HCT116 (cell line): Measurements from ENCODE around the gene FASLG. TPM values are rescaled to one million over a fixed set of nuclear protein-coding genes. Genes with fewer than 3 reads are reported as not detected.

Source experiments
- ATAC-seq: fragments of 200-7000 bp; cut with Tn5 transposase; 2 replicates; pipeline ENCODE4 v1.9.1; 2020; ENCODE audit warnings: mild to moderate bottlenecking, moderate library complexity
- BruUV-seq: library from RNA; stranded (reverse); fragments of 400-500 nt; replicated peaks from 2 replicates; lab custom pipeline; 2021; lab: Mats Ljungman, UMichigan
- CTCF ChIA-PET: fragments of 300-600 bp; sonication (Branson Sonifier 250); formaldehyde crosslinking; loops from one replicate; lab custom pipeline; 2021; ENCODE audit warnings: antibody characterized with exemption; lab: Charles Lee
- POLR2A ChIA-PET: fragments of 300-600, 350-600 bp; sonication (Branson Sonifier 250); formaldehyde crosslinking; loops from one replicate; lab custom pipeline; 2021; ENCODE audit warnings: antibody characterized with exemption; lab: Charles Lee
- RAD21 ChIA-PET, 2 experiments: fragments of 300-600 bp; sonication (Branson Sonifier 250); formaldehyde crosslinking; loops; one replicate each; lab custom pipeline; 2023; ENCODE audit warnings: low total read pairs in 2 of 2; ENCODE audit not compliant: uncharacterized antibody in 2 of 2, unreplicated experiment in 2 of 2, low non-redundant PET in 1 of 2; lab: Charles Lee
- DNase-seq: peaks from one replicate; pipeline ENCODE4 v3.0.0-alpha.2; 2010; ENCODE audit warnings: low read depth, low spot score
- H2AFZ ChIP-seq: fragments of 200-600 bp; shearing (Covaris generic), sonication (generic); 2 replicates; pipeline ENCODE4 v1.6.1; 2017; ENCODE audit warnings: low read depth, mixed run types, mixed read lengths, antibody characterized with exemption, low read length; ENCODE audit not compliant: poor library complexity, severe bottlenecking
- H3K27ac ChIP-seq: 2 replicates; pipeline ENCODE4 v1.5.1; 2012; ENCODE audit warnings: low read depth, low read length
- H3K27me3 ChIP-seq: fragments of 200-600 bp; sonication (generic); 2 replicates; pipeline ENCODE4 v1.6.1; 2016; ENCODE audit warnings: mixed run types, low read length, mixed read lengths; ENCODE audit not compliant: insufficient read depth
- H3K36me3 ChIP-seq, 2 experiments: fragments of 200-500 bp in 1 of 2; fragments of 200-600 bp in 1 of 2; sonication (Bioruptor generic) in 1 of 2; sonication (generic) in 1 of 2; 2 replicates each; pipeline versions ENCODE4 v1.5.1 to v1.6.1; 2014 to 2016; ENCODE audit warnings: low read length in 2 of 2, inconsistent platforms in 1 of 2, mixed read lengths in 1 of 2, mixed run types in 1 of 2; ENCODE audit not compliant: insufficient read depth in 2 of 2, control insufficient read depth in 1 of 2
- H3K4me1 ChIP-seq, 2 experiments: fragments of 200-600 bp in 1 of 2; sonication (generic) in 1 of 2; 2 replicates each; pipeline versions ENCODE4 v1.5.1 to v1.6.1; 2012 to 2017; ENCODE audit warnings: low read length in 2 of 2, inconsistent platforms in 1 of 2, mild to moderate bottlenecking in 1 of 2, mixed read lengths in 1 of 2, mixed run types in 1 of 2, moderate library complexity in 1 of 2; ENCODE audit not compliant: insufficient read depth in 2 of 2, control insufficient read depth in 1 of 2
- H3K4me2 ChIP-seq: fragments of 200-600 bp; sonication (generic); 2 replicates; pipeline ENCODE4 v1.6.1; 2017; ENCODE audit warnings: mixed run types, low read length, mixed read lengths
- H3K4me3 ChIP-seq, 2 experiments: fragments of 200-600 bp in 1 of 2; sonication (generic) in 1 of 2; replicated peaks in 1 of 2; 2 replicates each; pipeline ENCODE4 v1.5.1; 2011 to 2016; ENCODE audit warnings: low read length in 2 of 2, control low read depth in 1 of 2, low read depth in 1 of 2, mild to moderate bottlenecking in 1 of 2, mixed read lengths in 1 of 2, mixed run types in 1 of 2
- H3K79me2 ChIP-seq: fragments of 200-600 bp; sonication (generic); 2 replicates; pipeline ENCODE4 v1.6.1; 2017; ENCODE audit warnings: mild to moderate bottlenecking, mixed run types, low read length, moderate library complexity, mixed read lengths; ENCODE audit not compliant: insufficient read depth
- H3K9ac ChIP-seq: fragments of 200-600 bp; sonication (generic); 2 replicates; pipeline ENCODE4 v1.6.1; 2016; ENCODE audit warnings: low read length, mixed read lengths
- H3K9me2 ChIP-seq: fragments of 200-600 bp; sonication (generic), shearing (Covaris generic); 2 replicates; pipeline ENCODE4 v1.6.1; 2017; ENCODE audit warnings: mixed run types, mild to moderate bottlenecking, moderate library complexity; ENCODE audit not compliant: insufficient read depth
- H3K9me3 ChIP-seq, 2 experiments: fragments of 200-500 bp in 1 of 2; fragments of 200-600 bp in 1 of 2; sonication (Bioruptor generic) in 1 of 2; sonication (generic) in 1 of 2; 2 replicates each; pipeline ENCODE4 v1.6.1; 2014 to 2017; ENCODE audit warnings: low read length in 2 of 2, mixed read lengths in 2 of 2, inconsistent platforms in 1 of 2, low read depth in 1 of 2, mild to moderate bottlenecking in 1 of 2, mixed run types in 1 of 2, moderate library complexity in 1 of 2; ENCODE audit not compliant: control insufficient read depth in 1 of 2, insufficient read depth in 1 of 2
- H4K20me1 ChIP-seq: fragments of 200-600 bp; sonication (generic), shearing (Covaris generic); 2 replicates; pipeline ENCODE4 v1.6.1; 2017; ENCODE audit warnings: mixed run types, mild to moderate bottlenecking, moderate library complexity; ENCODE audit not compliant: insufficient read depth
- CBX3 ChIP-seq: IDR thresholded peaks from 2 replicates; pipeline ENCODE4 v1.6.1; 2012; ENCODE audit warnings: low read depth
- CEBPB ChIP-seq: IDR thresholded peaks from 2 replicates; pipeline ENCODE4 v1.6.1; 2012; ENCODE audit warnings: low read depth
- EGR1 ChIP-seq: IDR thresholded peaks from 2 replicates; pipeline ENCODE4 v1.6.1; 2012; ENCODE audit warnings: low read depth
- ELF1 ChIP-seq: IDR thresholded peaks from 2 replicates; pipeline ENCODE4 v1.6.1; 2012; ENCODE audit warnings: low read depth, borderline replicate concordance
- EZH2 ChIP-seq: fragments of 200-600 bp; sonication (generic); IDR thresholded peaks from 2 replicates; pipeline ENCODE4 v1.6.1; 2017; ENCODE audit warnings: antibody characterized with exemption, mixed run types
- EZH2phosphoT487 ChIP-seq: fragments of 200-600 bp; IDR thresholded peaks from 2 replicates; pipeline ENCODE4 v1.6.1; 2018; ENCODE audit warnings: antibody characterized with exemption, borderline replicate concordance
- FOSL1 ChIP-seq: IDR thresholded peaks from 2 replicates; pipeline ENCODE4 v1.6.1; 2012; ENCODE audit warnings: low read depth
- JUND ChIP-seq: IDR thresholded peaks from 2 replicates; pipeline ENCODE4 v1.6.1; 2012
- POLR2AphosphoS5 ChIP-seq: IDR thresholded peaks from 2 replicates; pipeline ENCODE4 v1.6.1; 2011; ENCODE audit warnings: mild to moderate bottlenecking, low read depth, low read length, moderate library complexity
- REST ChIP-seq: IDR thresholded peaks from 2 replicates; pipeline ENCODE4 v1.6.1; 2012; ENCODE audit warnings: low read depth
- SIN3A ChIP-seq: IDR thresholded peaks from 2 replicates; pipeline ENCODE4 v1.6.1; 2012; ENCODE audit warnings: low read depth
- SP1 ChIP-seq: IDR thresholded peaks from 2 replicates; pipeline ENCODE4 v1.6.1; 2012; ENCODE audit warnings: low read depth
- SRF ChIP-seq: IDR thresholded peaks from 2 replicates; pipeline ENCODE4 v1.6.1; 2012; ENCODE audit warnings: low read depth
- TCF7L2 ChIP-seq: IDR thresholded peaks from 2 replicates; pipeline ENCODE4 v1.7.0; 2011; ENCODE audit warnings: borderline replicate concordance, inconsistent platforms; ENCODE audit not compliant: insufficient read depth, insufficient read length; ENCODE audit errors: extremely low read depth
- YY1 ChIP-seq: IDR thresholded peaks from 2 replicates; pipeline ENCODE4 v1.6.1; 2011; ENCODE audit warnings: low read length, low read depth, moderate library complexity, mild to moderate bottlenecking; ENCODE audit not compliant: insufficient replicate concordance; ENCODE audit errors: extremely low read depth
- ZFX ChIP-seq: fragments of 450-650 bp; IDR thresholded peaks from 2 replicates; pipeline ENCODE4 v1.6.1; 2017
- ZNF274 ChIP-seq: fragments of 200-500 bp; sonication (Bioruptor generic); IDR thresholded peaks from 2 replicates; pipeline ENCODE4 v1.6.1; 2014; ENCODE audit warnings: mild to moderate bottlenecking, low read depth, low read length, inconsistent platforms
- intact Hi-C: fragments of 100-400 bp; cut with micrococcal nuclease; formaldehyde crosslinking; loops from 2 replicates; pipeline ENCODE4 v1.10.0; 2022
- total RNA-seq: library from RNA; stranded (reverse); gene quantifications from one replicate; pipeline ENCODE4 v1.2.1, GENCODE V29; 2021; ENCODE audit not compliant: unreplicated experiment
- TF ChIP-seq, protein P1 (sequence below): IDR thresholded peaks from 2 replicates; pipeline ENCODE4 v1.6.1; 2012
- TF ChIP-seq, protein P2 (sequence below): IDR thresholded peaks from 2 replicates; pipeline ENCODE4 v1.6.1; 2011; ENCODE audit warnings: mild to moderate bottlenecking, low read length, moderate library complexity; ENCODE audit not compliant: insufficient replicate concordance; ENCODE audit errors: extremely low read depth
- TF ChIP-seq, protein P3 (sequence below): IDR thresholded peaks from 2 replicates; pipeline ENCODE4 v1.6.1; 2012

The FASLG gene
- total RNA-seq, 1 experiment from 2014 or later, result not detected

GRCh38 chr1:172679000-172679772 lies 20.3 kb downstream of the FASLG start:
- H2AFZ ChIP-seq, result no peak overlapping the region
- no peaks in the 10 kb centered on the region for H3K36me3 ChIP-seq
- intact Hi-C loops, result no loop called here
- H3K27me3 ChIP-seq, result no peaks in the 10 kb centered on the region
- no peaks in the 10 kb centered on the region for H3K9me2 ChIP-seq
- H4K20me1 ChIP-seq, result no peaks in the 10 kb centered on the region
- no TSS peak for BruUV-seq
- TF ChIP-seq, protein P1, sequence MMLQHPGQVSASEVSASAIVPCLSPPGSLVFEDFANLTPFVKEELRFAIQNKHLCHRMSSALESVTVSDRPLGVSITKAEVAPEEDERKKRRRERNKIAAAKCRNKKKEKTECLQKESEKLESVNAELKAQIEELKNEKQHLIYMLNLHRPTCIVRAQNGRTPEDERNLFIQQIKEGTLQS, result no peak
- no peak for TF ChIP-seq EZH2
- TF ChIP-seq, protein P2, sequence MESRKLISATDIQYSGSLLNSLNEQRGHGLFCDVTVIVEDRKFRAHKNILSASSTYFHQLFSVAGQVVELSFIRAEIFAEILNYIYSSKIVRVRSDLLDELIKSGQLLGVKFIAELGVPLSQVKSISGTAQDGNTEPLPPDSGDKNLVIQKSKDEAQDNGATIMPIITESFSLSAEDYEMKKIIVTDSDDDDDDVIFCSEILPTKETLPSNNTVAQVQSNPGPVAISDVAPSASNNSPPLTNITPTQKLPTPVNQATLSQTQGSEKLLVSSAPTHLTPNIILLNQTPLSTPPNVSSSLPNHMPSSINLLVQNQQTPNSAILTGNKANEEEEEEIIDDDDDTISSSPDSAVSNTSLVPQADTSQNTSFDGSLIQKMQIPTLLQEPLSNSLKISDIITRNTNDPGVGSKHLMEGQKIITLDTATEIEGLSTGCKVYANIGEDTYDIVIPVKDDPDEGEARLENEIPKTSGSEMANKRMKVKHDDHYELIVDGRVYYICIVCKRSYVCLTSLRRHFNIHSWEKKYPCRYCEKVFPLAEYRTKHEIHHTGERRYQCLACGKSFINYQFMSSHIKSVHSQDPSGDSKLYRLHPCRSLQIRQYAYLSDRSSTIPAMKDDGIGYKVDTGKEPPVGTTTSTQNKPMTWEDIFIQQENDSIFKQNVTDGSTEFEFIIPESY, result no peak
- no peak for TF ChIP-seq CEBPB
- TF ChIP-seq SP1, result no peak
- no peak for TF ChIP-seq EGR1
- TF ChIP-seq JUND, result no peak
- TF ChIP-seq, protein P3, sequence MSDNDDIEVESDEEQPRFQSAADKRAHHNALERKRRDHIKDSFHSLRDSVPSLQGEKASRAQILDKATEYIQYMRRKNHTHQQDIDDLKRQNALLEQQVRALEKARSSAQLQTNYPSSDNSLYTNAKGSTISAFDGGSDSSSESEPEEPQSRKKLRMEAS, result no peak
- no peak for TF ChIP-seq CBX3
- no peak for TF ChIP-seq POLR2AphosphoS5
- no peak for TF ChIP-seq EZH2phosphoT487
- no peak for TF ChIP-seq YY1
- no peak for TF ChIP-seq REST
- TF ChIP-seq SIN3A, result no peak
- TF ChIP-seq TCF7L2, result no peak
- no peak for TF ChIP-seq FOSL1
- no peak for TF ChIP-seq SRF
- no peak for TF ChIP-seq ELF1
- TF ChIP-seq ZFX, result no peak
- TF ChIP-seq ZNF274, result no peak
- TF ChIP-seq, all 23 proteins: peak for 0
- ATAC-seq (no peak), DNase-seq (no peak)
- ChIA-PET POLR2A (no interaction called here), RAD21 (no interaction called here), CTCF (no interaction called here)
- Histone ChIP-seq H3K4me3 (no peak overlapping the region), H3K27ac (no peak overlapping the region), H3K9ac (no peak overlapping the region), H3K79me2 (no peaks in the 10 kb centered on the region), H3K4me2 (no peak overlapping the region), H3K4me1 (no peaks in the 10 kb centered on the region), H3K9me3 (no peaks in the 10 kb centered on the region)
